H9 (cell line): Measurements from ENCODE around the gene PLD3. TPM values are rescaled to one million over a fixed set of nuclear protein-coding genes. Genes with fewer than 3 reads are reported as not detected.

Experiments used
- DNase-seq: peaks from one replicate; pipeline ENCODE4 v3.0.0-alpha.2; 2017
- H2AFZ ChIP-seq: one replicate; pipeline ENCODE4 v1.6.1; 2013; ENCODE audit warnings: mild to moderate bottlenecking, low read length, control low read depth, moderate library complexity
- H2AK5ac ChIP-seq: 2 replicates; pipeline ENCODE4 v1.6.1; 2013; ENCODE audit warnings: low read length, control low read depth, mixed read lengths; ENCODE audit not compliant: insufficient read length
- H2BK120ac ChIP-seq: one replicate; pipeline ENCODE4 v1.6.1; 2013; ENCODE audit warnings: low read depth, mild to moderate bottlenecking, low read length, control low read depth, inconsistent platforms; ENCODE audit not compliant: poor library complexity, severe bottlenecking
- H2BK12ac ChIP-seq: 2 replicates; pipeline ENCODE4 v1.6.1; 2013; ENCODE audit warnings: low read length, control low read depth, mixed read lengths, low read depth; ENCODE audit not compliant: insufficient read length
- H2BK15ac ChIP-seq: 2 replicates; pipeline ENCODE4 v1.6.1; 2013; ENCODE audit warnings: low read depth, low read length, control low read depth
- H2BK20ac ChIP-seq: one replicate; pipeline ENCODE4 v1.6.1; 2013; ENCODE audit warnings: low read depth, mild to moderate bottlenecking, low read length, control low read depth, inconsistent platforms; ENCODE audit not compliant: poor library complexity, severe bottlenecking
- H2BK5ac ChIP-seq: 2 replicates; pipeline ENCODE4 v1.6.1; 2013; ENCODE audit warnings: low read length, control low read depth, mixed read lengths; ENCODE audit not compliant: insufficient read length
- H3K14ac ChIP-seq: 2 replicates; pipeline ENCODE4 v1.6.1; 2013; ENCODE audit warnings: low read length, control low read depth; ENCODE audit not compliant: insufficient read depth
- H3K18ac ChIP-seq: 2 replicates; pipeline ENCODE4 v1.6.1; 2013; ENCODE audit warnings: low read depth, mild to moderate bottlenecking, mixed read lengths, low read length, control low read depth; ENCODE audit not compliant: insufficient read length
- H3K23ac ChIP-seq: 2 replicates; pipeline ENCODE4 v1.6.1; 2013; ENCODE audit warnings: low read length, control low read depth, mixed read lengths, low read depth; ENCODE audit not compliant: insufficient read length
- H3K23me2 ChIP-seq: 2 replicates; pipeline ENCODE4 v1.6.1; 2013; ENCODE audit warnings: low read depth, mild to moderate bottlenecking, mixed read lengths, low read length, control low read depth; ENCODE audit not compliant: insufficient read length, poor library complexity, severe bottlenecking
- H3K27ac ChIP-seq: 2 replicates; pipeline ENCODE4 v1.5.1; 2013; ENCODE audit warnings: low read length, control low read depth, mixed read lengths, low read depth; ENCODE audit not compliant: insufficient read length
- H3K27me3 ChIP-seq: 2 replicates; pipeline ENCODE4 v1.6.1; 2013; ENCODE audit warnings: low read length, control low read depth, inconsistent platforms; ENCODE audit not compliant: insufficient read depth
- H3K4ac ChIP-seq: 2 replicates; pipeline ENCODE4 v1.6.1; 2013; ENCODE audit warnings: low read depth, mild to moderate bottlenecking, control low read depth, inconsistent platforms, low read length, moderate library complexity
- H3K4me1 ChIP-seq: 2 replicates; pipeline ENCODE4 v1.6.1; 2013; ENCODE audit warnings: low read length, control low read depth, inconsistent platforms; ENCODE audit not compliant: insufficient read depth
- H3K4me2 ChIP-seq: 2 replicates; pipeline ENCODE4 v1.6.1; 2013; ENCODE audit warnings: low read length, control low read depth, mixed read lengths; ENCODE audit not compliant: insufficient read length, insufficient read depth
- H3K56ac ChIP-seq: 2 replicates; pipeline ENCODE4 v1.6.1; 2013; ENCODE audit warnings: low read depth, mild to moderate bottlenecking, mixed read lengths, low read length, control low read depth; ENCODE audit not compliant: insufficient read length
- H3K79me1 ChIP-seq: 2 replicates; pipeline ENCODE4 v1.6.1; 2013; ENCODE audit warnings: low read depth, mild to moderate bottlenecking, moderate library complexity, low read length, control low read depth, inconsistent platforms; ENCODE audit not compliant: insufficient read depth, poor library complexity, severe bottlenecking
- H3K79me2 ChIP-seq: 2 replicates; pipeline ENCODE4 v1.6.1; 2013; ENCODE audit warnings: low read length, control low read depth, inconsistent platforms; ENCODE audit not compliant: insufficient read depth
- H3K9ac ChIP-seq: 2 replicates; pipeline ENCODE4 v1.6.1; 2013; ENCODE audit warnings: low read length, control low read depth, mixed read lengths; ENCODE audit not compliant: insufficient read length; ENCODE audit errors: extremely low read depth
- H3K9me3 ChIP-seq: one replicate; pipeline ENCODE4 v1.6.1; 2013; ENCODE audit warnings: low read depth, low read length, inconsistent platforms; ENCODE audit not compliant: control insufficient read depth
- H3T11ph ChIP-seq: one replicate; pipeline ENCODE4 v1.6.1; 2013; ENCODE audit warnings: mild to moderate bottlenecking, low read length, control low read depth, inconsistent platforms
- H4K20me1 ChIP-seq: one replicate; pipeline ENCODE4 v1.6.1; 2013; ENCODE audit not compliant: control insufficient read depth, insufficient read length, insufficient read depth
- H4K5ac ChIP-seq: 2 replicates; pipeline ENCODE4 v1.6.1; 2013; ENCODE audit warnings: low read depth, mild to moderate bottlenecking, mixed read lengths, low read length, control low read depth; ENCODE audit not compliant: insufficient read length
- H4K8ac ChIP-seq: replicated peaks from 2 replicates; pipeline ENCODE4 v1.6.1; 2013; ENCODE audit warnings: low read length, control low read depth, mixed read lengths, low read depth; ENCODE audit not compliant: insufficient read length
- H4K91ac ChIP-seq: 2 replicates; pipeline ENCODE4 v1.6.1; 2013; ENCODE audit warnings: low read depth, mild to moderate bottlenecking, moderate library complexity, mixed read lengths, low read length, control low read depth; ENCODE audit not compliant: insufficient read length
- H3K27ac Mint-ChIP-seq, 3 experiments: 2 replicates in 2 of 3; 3 replicates in 1 of 3; pipeline ENCODE4 v1.8.0; 2020 to 2021; ENCODE audit warnings: mixed read lengths in 3 of 3, mild to moderate bottlenecking in 1 of 3, moderate library complexity in 1 of 3
- H3K27me3 Mint-ChIP-seq: 2 replicates; pipeline ENCODE4 v1.8.0; 2021; ENCODE audit warnings: low read depth, mild to moderate bottlenecking, moderate library complexity, mixed read lengths
- H3K36me3 Mint-ChIP-seq, 3 experiments: 2 replicates in 2 of 3; 3 replicates in 1 of 3; pipeline ENCODE4 v1.8.0; 2020 to 2021; ENCODE audit warnings: low read depth in 3 of 3, mixed read lengths in 3 of 3; ENCODE audit not compliant: insufficient read depth in 1 of 3
- H3K4me1 Mint-ChIP-seq, 2 experiments: 2 replicates each; pipeline ENCODE4 v1.8.0; 2020; ENCODE audit warnings: mixed read lengths in 2 of 2
- H3K4me3 Mint-ChIP-seq, 2 experiments: 2 replicates in 1 of 2; 3 replicates in 1 of 2; pipeline ENCODE4 v1.8.0; 2020 to 2021; ENCODE audit warnings: mild to moderate bottlenecking in 2 of 2, mixed read lengths in 2 of 2, moderate library complexity in 1 of 2
- H3K9me3 Mint-ChIP-seq, 2 experiments: 2 replicates in 1 of 2; 3 replicates in 1 of 2; pipeline ENCODE4 v1.8.0; 2020; ENCODE audit warnings: mild to moderate bottlenecking in 2 of 2, mixed read lengths in 2 of 2, moderate library complexity in 1 of 2
- WGBS: extraction: QIAGEN DNeasy Blood & Tissue Kit; methylation state at CpG from one replicate; pipeline ENCODE4 v1.1.7; 2013; ENCODE audit warnings: missing lambda C conversion rate, low lambda C conversion rate, mixed read lengths; ENCODE audit not compliant: insufficient read length; ENCODE audit errors: extremely low coverage; 5-methylcytosine and 5-hydroxymethylcytosine counted together
- total RNA-seq: library from RNA; stranded (reverse); gene quantifications from 2 replicates; pipeline ENCODE4 v1.2.1, GENCODE V29; 2021
- TF ChIP-seq, protein P1 (sequence below): fragments of 200-600 bp; sonication (generic); conservative IDR thresholded peaks from 3 replicates; pipeline ENCODE4 v1.8.0; 2021; ENCODE audit warnings: antibody characterized with exemption, mild to moderate bottlenecking

The PLD3 gene
- total RNA-seq, 1 experiment from 2014 or later, result 194 TPM

DNA sequence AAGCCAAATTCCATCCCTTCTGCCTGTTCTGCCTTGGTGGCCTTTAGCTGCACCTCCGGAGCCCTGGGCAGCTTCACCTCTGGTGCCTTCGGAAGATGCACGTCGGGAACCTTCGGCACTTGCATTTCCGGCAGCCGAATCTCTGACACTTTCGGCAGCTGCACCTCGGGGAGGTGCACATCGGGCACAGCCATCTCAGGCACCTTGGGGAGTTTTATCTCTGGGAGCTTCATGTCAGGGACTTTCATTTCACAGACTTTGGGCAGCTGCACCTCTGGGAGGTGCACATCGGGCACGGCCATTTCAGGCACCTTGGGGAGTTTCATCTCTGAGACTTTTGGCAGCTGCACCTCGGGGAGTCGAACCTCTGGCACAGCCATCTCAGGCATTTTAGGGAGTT is 47.5 kb downstream of the PLD3 start:
- no peaks in the 10 kb centered on the region for H3K9me3 ChIP-seq

More for the DNA sequence above, 47.5 kb downstream of the PLD3 start:
- DNase-seq, result no peak
- no peaks in the 10 kb centered on the region; the same call in 1 of the 2 replicates for H3K27me3 ChIP-seq
- peaks cover 11 to 18% of the 10 kb centered on the region in 2 experiments for H3K4me1 Mint-ChIP-seq
- H4K91ac ChIP-seq, result no peak overlapping the region
- TF ChIP-seq, protein P1, sequence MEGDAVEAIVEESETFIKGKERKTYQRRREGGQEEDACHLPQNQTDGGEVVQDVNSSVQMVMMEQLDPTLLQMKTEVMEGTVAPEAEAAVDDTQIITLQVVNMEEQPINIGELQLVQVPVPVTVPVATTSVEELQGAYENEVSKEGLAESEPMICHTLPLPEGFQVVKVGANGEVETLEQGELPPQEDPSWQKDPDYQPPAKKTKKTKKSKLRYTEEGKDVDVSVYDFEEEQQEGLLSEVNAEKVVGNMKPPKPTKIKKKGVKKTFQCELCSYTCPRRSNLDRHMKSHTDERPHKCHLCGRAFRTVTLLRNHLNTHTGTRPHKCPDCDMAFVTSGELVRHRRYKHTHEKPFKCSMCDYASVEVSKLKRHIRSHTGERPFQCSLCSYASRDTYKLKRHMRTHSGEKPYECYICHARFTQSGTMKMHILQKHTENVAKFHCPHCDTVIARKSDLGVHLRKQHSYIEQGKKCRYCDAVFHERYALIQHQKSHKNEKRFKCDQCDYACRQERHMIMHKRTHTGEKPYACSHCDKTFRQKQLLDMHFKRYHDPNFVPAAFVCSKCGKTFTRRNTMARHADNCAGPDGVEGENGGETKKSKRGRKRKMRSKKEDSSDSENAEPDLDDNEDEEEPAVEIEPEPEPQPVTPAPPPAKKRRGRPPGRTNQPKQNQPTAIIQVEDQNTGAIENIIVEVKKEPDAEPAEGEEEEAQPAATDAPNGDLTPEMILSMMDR, result no peak
- H3K4me3 Mint-ChIP-seq, result no peak overlapping the region
- no peak overlapping the region for H4K8ac ChIP-seq
- H3K27ac ChIP-seq, result no peak overlapping the region
- H3K27ac Mint-ChIP-seq, result no peak overlapping the region
- no peak overlapping the region for H3K4ac ChIP-seq
- peaks cover 7% of the 10 kb centered on the region for H3K23me2 ChIP-seq
- H3K23ac ChIP-seq, result no peak overlapping the region
- no peak overlapping the region for H2BK12ac ChIP-seq
- WGBS, result no CpG with 5 or more reads among the region's 14 CpGs
- H4K20me1 ChIP-seq, result no peaks in the 10 kb centered on the region
- H3K27me3 Mint-ChIP-seq, result peaks cover 19% of the 10 kb centered on the region
- H2BK5ac ChIP-seq, result no peak overlapping the region
- no peaks in the 10 kb centered on the region for H3K79me2 ChIP-seq
- H4K5ac ChIP-seq, result no peak overlapping the region
- H3K79me1 ChIP-seq, result no peaks in the 10 kb centered on the region
- H3K36me3 Mint-ChIP-seq, result no peaks in the 10 kb centered on the region; a peak in 1 of 7 replicates
- no peak overlapping the region for H2AK5ac ChIP-seq
- no peak overlapping the region for H2BK120ac ChIP-seq
- no peak overlapping the region for H3K4me2 ChIP-seq
- H2AFZ ChIP-seq, result no peak overlapping the region
- H3K14ac ChIP-seq, result no peak overlapping the region
- no peak overlapping the region for H3K18ac ChIP-seq
- no peaks in the 10 kb centered on the region for H3K9me3 Mint-ChIP-seq
- H3K4me1 ChIP-seq, result no peaks in the 10 kb centered on the region
- H3K9ac ChIP-seq, result no peak overlapping the region
- no peak overlapping the region for H3T11ph ChIP-seq
- no peak overlapping the region for H2BK15ac ChIP-seq
- H2BK20ac ChIP-seq, result no peak overlapping the region
- H3K56ac ChIP-seq, result no peak overlapping the region
